HG03558 (cell line): ENCODE data around the gene AMELY.
"Not testable (repeated sequence)": the region's sequence is repeated elsewhere in the genome, so short reads cannot be mapped to it uniquely, and the experiment has no call there.

Experiments
- ATAC-seq: cut with Tn5 transposase; IDR thresholded peaks from one replicate; pipeline ENCODE4 v1.9.1; 2021; ENCODE audit warnings: moderate number of reproducible peaks; ENCODE audit not compliant: unreplicated experiment; ENCODE audit errors: extremely low read depth

Gene AMELY

GRCh38 chrY:6911253-6911881, at the start of gene AMELY:
TSS of gene AMELY (minus strand) at chrY:6911752. CDS start at chrY:6872608, 39,144 bp downstream.
- no peak for ATAC-seq

- ATAC-seq = no peak
Measured at GRCh38 chrY:6949947-6950346, 38.4 kb upstream of the AMELY start.

GRCh38 chrY:6948378-6948777, 36.8 kb upstream of the AMELY start:
- ATAC-seq = no peak

GRCh38 chrY:6947695-6948094, 36.1 kb upstream of the AMELY start:
- no peak for ATAC-seq

- ATAC-seq = no peak
Measured at GRCh38 chrY:6935497-6935896, 23.9 kb upstream of the AMELY start.

- ATAC-seq = no peak
Measured at GRCh38 chrY:6931779-6932396, 20.3 kb upstream of the AMELY start.

- no peak for ATAC-seq
Measured at GRCh38 chrY:6929237-6929636, 17.7 kb upstream of the AMELY start.

- ATAC-seq = no peak
Measured at GRCh38 chrY:6928265-6928664, 16.7 kb upstream of the AMELY start.

- ATAC-seq = no peak
Measured at GRCh38 chrY:6921061-6921460, 9.5 kb upstream of the AMELY start.

GRCh38 chrY:6913362-6913761, 1.8 kb upstream of the AMELY start:
- ATAC-seq = no peak

- no peak for ATAC-seq
Measured at GRCh38 chrY:6910372-6911252, 940 bp downstream of the AMELY start, which contains the start of gene TBL1Y. TSS of gene TBL1Y (plus strand) at chrY:6910697. CDS start at chrY:7025085, 114,388 bp downstream.

- no peak for ATAC-seq
Measured at GRCh38 chrY:6909856-6910255, 1.7 kb downstream of the AMELY start.

GRCh38 chrY:6909118-6909521, 2.4 kb downstream of the AMELY start:
- no peak for ATAC-seq

GRCh38 chrY:6908021-6908420, 3.5 kb downstream of the AMELY start:
- not testable (repeated sequence) for ATAC-seq

GRCh38 chrY:6907591-6907990, 4.0 kb downstream of the AMELY start:
- ATAC-seq = no peak

GRCh38 chrY:6902116-6902515, 9.4 kb downstream of the AMELY start:
- ATAC-seq = not testable (repeated sequence)

- ATAC-seq = no peak
Measured at GRCh38 chrY:6895236-6895635, 16.3 kb downstream of the AMELY start.

- ATAC-seq = no peak
Measured at GRCh38 chrY:6894496-6894895, 17.1 kb downstream of the AMELY start.

GRCh38 chrY:6849384-6849783, 62.2 kb downstream of the AMELY start:
- no peak for ATAC-seq

GRCh38 chrY:6842650-6843049, 68.9 kb downstream of the AMELY start:
- not testable (repeated sequence) for ATAC-seq
